Measurements from ENCODE around the gene PTPRD. TPM values are rescaled to one million over a fixed set of nuclear protein-coding genes. Genes with fewer than 3 reads are reported as not detected.
A peak's percentile ranks its signal among the peaks of the same experiment; 100 is the strongest.

PTPRD gene
- total RNA-seq, 1 experiment from 2014 or later: 32.5 TPM

DNA sequence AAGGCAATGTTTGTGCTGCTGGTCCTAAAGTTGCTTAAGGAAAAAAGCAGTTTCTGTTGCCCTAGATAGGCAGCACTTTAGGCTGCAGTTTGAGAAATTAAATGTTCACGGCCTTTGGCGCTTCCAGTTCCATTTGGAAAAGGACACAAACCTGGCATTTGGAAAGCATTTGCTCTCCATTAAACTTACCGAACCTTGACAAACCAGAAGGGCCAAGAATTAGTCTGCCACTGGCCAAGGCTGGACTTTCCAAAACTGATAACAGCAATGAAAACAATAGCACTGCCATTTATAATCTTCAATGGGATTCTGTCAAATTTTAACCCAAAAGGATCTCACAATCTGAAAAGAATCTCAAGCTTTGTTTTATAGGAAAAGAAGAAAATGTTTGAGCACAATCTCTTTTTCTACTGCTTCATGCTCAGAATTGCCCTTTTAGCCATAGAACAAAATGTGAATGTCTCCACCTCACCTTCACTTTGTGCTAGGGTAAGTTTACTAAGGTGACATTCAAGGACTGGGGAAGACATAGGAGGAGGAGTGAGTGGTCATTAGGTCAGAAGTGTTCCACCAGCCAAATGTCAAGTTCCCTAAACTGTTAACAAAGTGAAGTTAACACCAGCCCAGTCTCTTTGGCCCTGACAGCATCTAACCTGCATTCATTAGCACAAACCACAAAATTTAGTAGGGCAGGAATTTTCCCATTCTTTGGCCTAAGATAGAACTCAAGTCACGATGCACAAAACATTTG is 2229.8 kb downstream of the PTPRD start:
- Mint-ChIP-seq H3K4me3 (no peak overlapping the region), H3K9me3 (no peaks in the 10 kb centered on the region), H3K27me3 (ENCODE audit: low read depth) (no peaks in the 10 kb centered on the region), H3K27ac (peak overlapping the region in 1 of 3 experiments; percentile 28; a peak in 1 of 7 replicates), H3K36me3 (ENCODE audit: insufficient read depth in 1 of 3, low read depth in 3 of 3) (no peaks in the 10 kb centered on the region; a peak in 1 of 7 replicates), H3K4me1 (peaks cover 0 to 3% of the 10 kb centered on the region in 2 experiments; a peak in 1 of 4 replicates)
- H3K18ac ChIP-seq (ENCODE audit: insufficient read length, low read depth, low read length): no peak overlapping the region
- no peak overlapping the region for H2BK12ac ChIP-seq (ENCODE audit: insufficient read length, low read depth, low read length)
- H4K8ac ChIP-seq (replicated peaks; ENCODE audit: insufficient read length, low read depth, low read length): no peak overlapping the region
- H2BK120ac ChIP-seq (ENCODE audit: low read depth, low read length, poor library complexity, severe bottlenecking): no peak overlapping the region
- H3K27me3 ChIP-seq (ENCODE audit: insufficient read depth, low read length): no peaks in the 10 kb centered on the region
- no peak overlapping the region for H3K4ac ChIP-seq (ENCODE audit: low read depth, low read length)
- no peak overlapping the region for H2AFZ ChIP-seq (ENCODE audit: low read length)
- H3K9ac ChIP-seq (ENCODE audit: extremely low read depth, insufficient read length, low read length): no peak overlapping the region
- no peak overlapping the region for H3K27ac ChIP-seq (ENCODE audit: insufficient read length, low read depth, low read length)
- no peak overlapping the region for H2BK5ac ChIP-seq (ENCODE audit: insufficient read length, low read length)
- H3K56ac ChIP-seq (ENCODE audit: insufficient read length, low read depth, low read length): no peak overlapping the region
- TF ChIP-seq CTCF (conservative IDR thresholded peaks at IDR 0.05): no peak
- no peak overlapping the region for H4K5ac ChIP-seq (ENCODE audit: insufficient read length, low read depth, low read length)
- no CpG with 5 or more reads among the region's 4 CpGs for WGBS (ENCODE audit: extremely low coverage, insufficient read length, low lambda C conversion rate)
- no peak overlapping the region for H3K14ac ChIP-seq (ENCODE audit: insufficient read depth, low read length)
- H3K4me2 ChIP-seq (ENCODE audit: insufficient read depth, insufficient read length, low read length): no peak overlapping the region
- no peaks in the 10 kb centered on the region for H3K9me3 ChIP-seq (ENCODE audit: control insufficient read depth, low read depth, low read length)
- H3K4me1 ChIP-seq (ENCODE audit: insufficient read depth, low read length): no peaks in the 10 kb centered on the region
- no peaks in the 10 kb centered on the region for H3K79me1 ChIP-seq (ENCODE audit: insufficient read depth, low read depth, low read length, poor library complexity, severe bottlenecking)
- H4K91ac ChIP-seq (ENCODE audit: insufficient read length, low read depth, low read length): no peak overlapping the region
- H3K23ac ChIP-seq (ENCODE audit: insufficient read length, low read depth, low read length): no peak overlapping the region
- no peak overlapping the region for H2AK5ac ChIP-seq (ENCODE audit: insufficient read length, low read length)
- DNase-seq: no peak
- H3K79me2 ChIP-seq (ENCODE audit: insufficient read depth, low read length): no peaks in the 10 kb centered on the region
- H2BK20ac ChIP-seq (ENCODE audit: low read depth, low read length, poor library complexity, severe bottlenecking): no peak overlapping the region
- H3T11ph ChIP-seq (ENCODE audit: low read length): no peak overlapping the region
- H4K20me1 ChIP-seq (ENCODE audit: control insufficient read depth, insufficient read depth, insufficient read length): no peaks in the 10 kb centered on the region
- H3K23me2 ChIP-seq (ENCODE audit: insufficient read length, low read depth, low read length, poor library complexity, severe bottlenecking): no peaks in the 10 kb centered on the region
- no peak overlapping the region for H2BK15ac ChIP-seq (ENCODE audit: low read depth, low read length)

Measured in H9 (cell line).